ENCODE measurements around the gene ELOB.

DNA sequence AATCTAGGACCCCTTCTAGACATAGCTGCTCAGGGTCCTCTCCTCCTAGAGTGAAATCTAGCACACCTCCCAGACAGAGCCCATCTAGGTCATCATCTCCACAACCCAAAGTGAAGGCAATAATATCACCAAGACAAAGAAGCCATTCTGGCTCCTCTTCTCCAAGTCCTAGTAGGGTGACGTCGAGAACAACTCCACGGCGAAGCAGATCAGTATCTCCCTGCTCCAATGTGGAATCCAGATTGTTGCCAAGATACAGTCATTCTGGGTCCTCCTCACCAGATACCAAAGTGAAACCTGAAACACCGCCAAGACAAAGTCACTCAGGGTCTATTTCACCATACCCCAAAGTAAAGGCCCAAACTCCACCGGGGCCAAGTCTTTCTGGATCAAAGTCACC lies 13.9 kb downstream of the ELOB start:
- TF ChIP-seq, protein P1, sequence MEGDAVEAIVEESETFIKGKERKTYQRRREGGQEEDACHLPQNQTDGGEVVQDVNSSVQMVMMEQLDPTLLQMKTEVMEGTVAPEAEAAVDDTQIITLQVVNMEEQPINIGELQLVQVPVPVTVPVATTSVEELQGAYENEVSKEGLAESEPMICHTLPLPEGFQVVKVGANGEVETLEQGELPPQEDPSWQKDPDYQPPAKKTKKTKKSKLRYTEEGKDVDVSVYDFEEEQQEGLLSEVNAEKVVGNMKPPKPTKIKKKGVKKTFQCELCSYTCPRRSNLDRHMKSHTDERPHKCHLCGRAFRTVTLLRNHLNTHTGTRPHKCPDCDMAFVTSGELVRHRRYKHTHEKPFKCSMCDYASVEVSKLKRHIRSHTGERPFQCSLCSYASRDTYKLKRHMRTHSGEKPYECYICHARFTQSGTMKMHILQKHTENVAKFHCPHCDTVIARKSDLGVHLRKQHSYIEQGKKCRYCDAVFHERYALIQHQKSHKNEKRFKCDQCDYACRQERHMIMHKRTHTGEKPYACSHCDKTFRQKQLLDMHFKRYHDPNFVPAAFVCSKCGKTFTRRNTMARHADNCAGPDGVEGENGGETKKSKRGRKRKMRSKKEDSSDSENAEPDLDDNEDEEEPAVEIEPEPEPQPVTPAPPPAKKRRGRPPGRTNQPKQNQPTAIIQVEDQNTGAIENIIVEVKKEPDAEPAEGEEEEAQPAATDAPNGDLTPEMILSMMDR (IDR thresholded peaks at IDR 0.05) = no peak
- TF ChIP-seq POLR2A (IDR thresholded peaks at IDR 0.05) (no peak), POLR2AphosphoS5 (IDR thresholded peaks at IDR 0.05) (no peak)
